ENCODE results near the gene WSB1. TPM values are rescaled to one million over a fixed set of nuclear protein-coding genes. Genes with fewer than 3 reads are reported as not detected.
"Not testable (repeated sequence)": the region's sequence is repeated elsewhere in the genome, so short reads cannot be mapped to it uniquely, and the experiment has no call there.

WSB1 gene
- total and polyA plus RNA-seq, 7 donors: 32.4 to 53.6 (median 41.3) TPM

DNA sequence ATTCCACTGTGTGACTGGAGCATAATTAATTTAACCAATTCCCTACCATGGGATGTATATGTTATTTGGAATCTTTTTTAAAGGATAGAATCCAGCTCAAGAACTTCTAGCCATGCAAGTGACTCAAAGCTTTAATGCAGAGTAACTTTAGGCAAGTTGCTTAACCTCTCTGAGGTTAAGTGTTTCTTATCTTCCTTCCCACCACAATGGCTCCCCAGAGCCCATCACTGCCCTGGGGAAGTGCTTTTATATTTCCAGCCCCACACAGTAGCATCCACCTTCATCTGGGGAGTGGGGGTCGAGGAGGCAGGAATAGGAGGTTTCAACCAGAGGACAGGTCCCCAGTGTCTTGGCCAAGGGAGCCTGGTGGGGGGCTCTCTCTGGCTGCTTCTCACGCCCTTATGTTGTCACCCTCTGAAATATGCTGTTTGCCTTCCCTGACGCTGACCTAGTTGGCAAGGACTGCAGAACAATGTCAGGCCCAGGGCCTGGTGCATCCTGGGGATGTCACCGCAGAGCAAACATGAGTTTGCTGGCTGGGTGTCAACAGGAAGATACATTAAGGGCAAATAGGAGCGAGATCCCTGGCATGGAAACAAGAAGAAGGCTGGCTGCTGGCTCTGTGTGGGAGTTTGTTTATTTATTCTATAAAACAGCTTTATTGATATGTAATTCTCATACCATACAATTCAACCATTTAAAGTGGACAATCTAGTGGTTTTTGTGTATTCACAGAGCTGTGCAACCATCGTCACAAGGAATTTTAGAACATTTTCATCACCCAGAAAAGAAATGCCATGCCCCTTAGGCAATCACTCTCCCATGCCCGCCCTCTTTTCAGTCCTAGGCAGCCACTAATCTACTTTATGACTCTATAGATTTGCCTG, 46.6 kb upstream of the WSB1 start:
- 46 to 52% (median 49%) methylated on average over 7 of the region's 7 CpGs for whole genome bisulfite sequencing, 3 donors
- H3K27me3 ChIP-seq (ENCODE audit: insufficient read depth in 3 of 3, low read length in 2 of 3): no peaks in the 10 kb centered on the region
- intact Hi-C loops (cut with DNase I): loop anchor here in 1 of 2 donors (5.0 to 10.0 kb wide), 3 partner anchors 45 to 247 kb away; partner anchors contain the start of genes KSR1 and WSB1
- no peak for TF ChIP-seq CTCF (IDR thresholded peaks at IDR 0.05)
- H3K36me3 ChIP-seq (ENCODE audit: insufficient read depth in 1 of 2, low read depth in 1 of 2): no peaks in the 10 kb centered on the region
- H3K9me3 ChIP-seq: no peaks in the 10 kb centered on the region
- H3K4me1 ChIP-seq: peaks cover 34% of the 10 kb centered on the region
- no peak overlapping the region for H3K4me3 ChIP-seq
- peak; percentile 58 to 61 for DNase-seq
- no peak for ATAC-seq
- H3K27ac ChIP-seq: no peak overlapping the region

DNA sequence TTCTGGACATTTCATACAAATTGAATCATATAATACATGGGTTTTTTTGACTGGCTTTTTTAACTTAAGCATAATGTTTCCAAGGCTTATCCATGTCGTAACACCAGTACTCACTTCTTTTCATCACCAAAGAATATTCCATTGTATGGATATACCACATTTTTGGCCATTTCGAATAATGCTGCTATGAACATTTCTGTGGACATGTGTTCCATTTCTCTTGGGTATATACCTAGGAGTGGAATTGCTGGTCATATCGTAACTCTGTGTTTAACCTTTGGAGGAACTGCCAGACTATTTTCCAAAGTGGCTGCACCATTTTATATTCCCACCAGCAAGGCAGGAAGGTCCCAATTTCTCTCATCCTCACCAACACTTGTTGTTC, 46.0 kb upstream of the WSB1 start:
- TF ChIP-seq CTCF (IDR thresholded peaks at IDR 0.05): no peak
- WGBS, 3 donors: 90 to 95% (median 93%) methylated on average over 3 of the region's 3 CpGs
- H3K9me3 ChIP-seq: no peaks in the 10 kb centered on the region
- H3K36me3 ChIP-seq (ENCODE audit: insufficient read depth in 1 of 2, low read depth in 1 of 2): no peaks in the 10 kb centered on the region
- no peak for ATAC-seq
- no peak overlapping the region for H3K4me3 ChIP-seq
- no peak for DNase-seq
- H3K27me3 ChIP-seq (ENCODE audit: insufficient read depth in 3 of 3, low read length in 2 of 3): no peaks in the 10 kb centered on the region
- intact Hi-C loops (cut with DNase I): loop anchor here in 1 of 2 donors (5.0 to 10.0 kb wide), 3 partner anchors 44 to 247 kb away; partner anchors contain the start of genes KSR1 and WSB1
- peaks cover 34% of the 10 kb centered on the region for H3K4me1 ChIP-seq
- H3K27ac ChIP-seq: no peak overlapping the region

- peaks cover 15% of the 10 kb centered on the region for H3K4me1 ChIP-seq
- H3K9me3 ChIP-seq; H3K36me3 ChIP-seq (ENCODE audit: insufficient read depth in 1 of 2, low read depth in 1 of 2); ATAC-seq; H3K4me3 ChIP-seq; H3K27ac ChIP-seq; H3K27me3 ChIP-seq (ENCODE audit: insufficient read depth in 3 of 3, low read length in 2 of 3); intact Hi-C loops (cut with DNase I); DNase-seq: not testable (repeated sequence)
- 35 to 45% (median 36%) methylated on average over 1 of the region's 1 CpG for WGBS, 3 donors
Measured at GRCh38 chr17:27250791-27251190, 43.1 kb upstream of the WSB1 start.

DNA sequence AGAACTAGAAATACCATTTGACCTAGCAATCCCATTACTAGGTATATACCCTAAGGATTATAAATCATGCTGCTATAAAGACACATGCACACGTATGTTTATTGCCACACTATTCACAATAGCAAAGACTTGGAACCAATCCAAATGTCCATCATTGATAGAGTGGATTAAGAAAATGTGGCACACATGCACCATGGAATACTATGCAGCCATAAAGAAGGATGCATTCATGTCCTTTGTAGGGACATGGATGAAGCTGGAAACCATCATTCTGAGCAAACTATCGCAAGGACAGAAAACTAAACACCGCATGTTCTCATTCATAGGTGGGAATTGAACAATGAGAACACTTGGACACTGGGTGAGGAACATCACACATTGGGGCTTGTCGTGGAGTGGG, 39.1 kb upstream of the WSB1 start:
- intact Hi-C loops (cut with DNase I); H3K27me3 ChIP-seq (ENCODE audit: insufficient read depth in 3 of 3, low read length in 2 of 3); H3K4me3 ChIP-seq; H3K9me3 ChIP-seq; H3K27ac ChIP-seq; DNase-seq; ATAC-seq; H3K36me3 ChIP-seq (ENCODE audit: insufficient read depth in 1 of 2, low read depth in 1 of 2); H3K4me1 ChIP-seq: not testable (repeated sequence)
- 92 to 96% (median 92%) methylated on average over 4 of the region's 4 CpGs for WGBS, 3 donors

GRCh38 chr17:27256225-27257030, 37.5 kb upstream of the WSB1 start:
- Histone ChIP-seq H3K27ac (peak overlapping the region; percentile 12), H3K4me1 (no peaks in the 10 kb centered on the region), H3K36me3 (ENCODE audit: insufficient read depth in 1 of 2, low read depth in 1 of 2) (no peaks in the 10 kb centered on the region), H3K9me3 (no peaks in the 10 kb centered on the region), H3K4me3 (no peak overlapping the region), H3K27me3 (ENCODE audit: insufficient read depth in 3 of 3, low read length in 2 of 3) (no peaks in the 10 kb centered on the region)
- ATAC-seq (no peak), DNase-seq (no peak)
- WGBS, 3 donors: 59 to 72% (median 65%) methylated on average over 5 of the region's 5 CpGs
- intact Hi-C loops (cut with DNase I): no loop called here
- no peak for TF ChIP-seq CTCF (IDR thresholded peaks at IDR 0.05)
